ENCODE results near the gene SF3B3. TPM values are rescaled to one million over a fixed set of nuclear protein-coding genes. Genes with fewer than 3 reads are reported as not detected.

SF3B3 gene
- total RNA-seq, 1 experiment from 2014 or later: 133 TPM

DNA sequence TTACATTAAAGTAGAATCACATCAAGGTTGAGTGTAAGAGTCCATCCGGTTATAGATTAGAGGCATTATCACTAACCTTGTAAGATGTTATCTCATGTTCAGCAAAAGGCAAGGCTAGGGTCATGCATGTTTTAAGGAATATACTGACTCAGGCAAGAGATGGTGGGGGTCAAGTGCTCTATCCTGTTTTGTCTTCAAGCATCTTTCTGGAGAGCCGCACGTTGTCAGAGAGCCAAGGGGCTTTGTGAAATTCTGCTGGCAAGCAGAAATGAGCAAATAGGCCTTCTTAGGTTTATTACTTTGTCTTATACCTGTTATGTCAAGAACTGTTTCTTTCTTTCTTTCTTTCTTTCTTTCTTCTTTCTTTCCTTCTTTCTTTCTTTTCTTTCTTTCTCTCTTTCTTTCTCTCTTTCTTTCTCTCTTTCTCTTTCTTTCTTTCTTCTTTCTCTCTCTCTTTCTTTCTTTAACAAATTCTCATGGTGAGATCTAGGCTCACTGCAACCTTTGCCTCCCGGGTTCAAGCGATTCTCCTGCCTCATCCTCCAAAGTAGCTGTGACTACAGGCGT is 75.4 kb downstream of the SF3B3 start:
- no peaks in the 10 kb centered on the region for H3K36me3 ChIP-seq (ENCODE audit: low read depth, low read length)
- no peak overlapping the region for H3K4me3 ChIP-seq (ENCODE audit: low read length)
- no peaks in the 10 kb centered on the region for H4K20me1 ChIP-seq (ENCODE audit: low read length)
- no peak overlapping the region for H3K27ac ChIP-seq (ENCODE audit: low read length)
- H3K79me2 ChIP-seq (ENCODE audit: low read length): no peaks in the 10 kb centered on the region
- H3K27me3 ChIP-seq (ENCODE audit: low read length): no peaks in the 10 kb centered on the region
- CTCF ChIA-PET: no interaction called here
- H3K9me3 ChIP-seq (ENCODE audit: low read length): no peaks in the 10 kb centered on the region
- BruUV-seq (replicated peaks): no TSS peak
- DNase-seq (no peak), ATAC-seq (no peak)
- H3K4me2 ChIP-seq (ENCODE audit: low read length): no peak overlapping the region
- no peak for TF ChIP-seq EZH2 (IDR thresholded peaks at IDR 0.05; ENCODE audit: low read length, unreplicated experiment)
- no peak for TF ChIP-seq EZH2phosphoT487 (IDR thresholded peaks at IDR 0.05; ENCODE audit: borderline replicate concordance, low read length)
- no peak for TF ChIP-seq CTCF (conservative IDR thresholded peaks at IDR 0.05; ENCODE audit: low read depth, low read length)
- no peaks in the 10 kb centered on the region for H3K4me1 ChIP-seq (ENCODE audit: insufficient read depth, low read length)
- intact Hi-C loops (cut with micrococcal nuclease): no loop called here
- POLR2A ChIA-PET (ENCODE audit: unreplicated experiment): no interaction called here
- no peak overlapping the region for H2AFZ ChIP-seq (ENCODE audit: low read length)
- no peaks in the 10 kb centered on the region for H3K9me2 ChIP-seq (replicated peaks; ENCODE audit: low read length)
- no peak overlapping the region for H3K9ac ChIP-seq (ENCODE audit: low read length)
- no peaks in the 10 kb centered on the region for H3F3A ChIP-seq (ENCODE audit: low read length, unreplicated experiment)

DNA sequence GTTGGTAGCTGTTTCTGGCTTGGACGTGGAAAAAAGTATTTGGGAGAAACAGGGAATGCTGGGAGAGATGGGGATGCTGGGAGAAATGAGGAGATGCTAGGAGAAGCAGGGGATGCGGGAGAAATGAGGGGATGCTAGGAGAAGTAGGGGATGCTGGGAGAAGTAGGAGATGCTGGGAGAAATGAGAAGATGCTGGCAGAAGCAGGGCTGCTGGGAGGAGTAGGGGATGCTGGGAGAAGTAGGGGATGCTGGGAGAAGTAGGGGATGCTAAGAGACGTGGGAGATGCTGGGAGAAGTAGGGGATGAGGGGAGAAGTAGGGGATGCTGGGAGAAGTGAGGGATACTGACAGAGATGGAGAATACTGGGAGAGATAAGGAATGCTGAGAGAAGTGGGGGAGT is 77.1 kb downstream of the SF3B3 start:
- no peaks in the 10 kb centered on the region for H3F3A ChIP-seq (ENCODE audit: low read length, unreplicated experiment)
- no peak for DNase-seq
- H3K9ac ChIP-seq (ENCODE audit: low read length): no peak overlapping the region
- H3K27me3 ChIP-seq (ENCODE audit: low read length): no peaks in the 10 kb centered on the region
- H3K27ac ChIP-seq (ENCODE audit: low read length): no peak overlapping the region
- CTCF ChIA-PET: no interaction called here
- H3K9me2 ChIP-seq (replicated peaks; ENCODE audit: low read length): no peaks in the 10 kb centered on the region
- H3K36me3 ChIP-seq (ENCODE audit: low read depth, low read length): no peaks in the 10 kb centered on the region
- intact Hi-C loops (cut with micrococcal nuclease): no loop called here
- no peak for ATAC-seq
- no peak overlapping the region for H2AFZ ChIP-seq (ENCODE audit: low read length)
- TF ChIP-seq CTCF (conservative IDR thresholded peaks at IDR 0.05; ENCODE audit: low read depth, low read length) (no peak), EZH2 (IDR thresholded peaks at IDR 0.05; ENCODE audit: low read length, unreplicated experiment) (no peak), EZH2phosphoT487 (IDR thresholded peaks at IDR 0.05; ENCODE audit: borderline replicate concordance, low read length) (no peak)
- H4K20me1 ChIP-seq (ENCODE audit: low read length): no peaks in the 10 kb centered on the region
- BruUV-seq (replicated peaks): no TSS peak
- H3K79me2 ChIP-seq (ENCODE audit: low read length): no peaks in the 10 kb centered on the region
- H3K4me1 ChIP-seq (ENCODE audit: insufficient read depth, low read length): no peaks in the 10 kb centered on the region
- no peak overlapping the region for H3K4me3 ChIP-seq (ENCODE audit: low read length)
- H3K4me2 ChIP-seq (ENCODE audit: low read length): no peak overlapping the region
- no peaks in the 10 kb centered on the region for H3K9me3 ChIP-seq (ENCODE audit: low read length)
- POLR2A ChIA-PET (ENCODE audit: unreplicated experiment): no interaction called here

GRCh38 chr16:70601576-70602575 is 78.3 kb downstream of the SF3B3 start:
- H3K4me2 ChIP-seq (ENCODE audit: low read length): no peak overlapping the region
- no peaks in the 10 kb centered on the region for H3K36me3 ChIP-seq (ENCODE audit: low read depth, low read length)
- BruUV-seq (replicated peaks): no TSS peak
- H3K9me3 ChIP-seq (ENCODE audit: low read length): no peaks in the 10 kb centered on the region
- no peak for DNase-seq
- ChIA-PET CTCF (no interaction called here), POLR2A (ENCODE audit: unreplicated experiment) (interaction anchor here (0.6 kb wide), 1 partner anchor 11 kb away, joined by 6 read pairs; no protein-coding TSS in a partner anchor)
- H4K20me1 ChIP-seq (ENCODE audit: low read length): no peaks in the 10 kb centered on the region
- no peaks in the 10 kb centered on the region for H3K79me2 ChIP-seq (ENCODE audit: low read length)
- no peak overlapping the region for H3K4me3 ChIP-seq (ENCODE audit: low read length)
- no peaks in the 10 kb centered on the region for H3F3A ChIP-seq (ENCODE audit: low read length, unreplicated experiment)
- TF ChIP-seq CTCF (conservative IDR thresholded peaks at IDR 0.05; ENCODE audit: low read depth, low read length) (no peak), EZH2phosphoT487 (IDR thresholded peaks at IDR 0.05; ENCODE audit: borderline replicate concordance, low read length) (no peak), EZH2 (IDR thresholded peaks at IDR 0.05; ENCODE audit: low read length, unreplicated experiment) (no peak)
- ATAC-seq: no peak
- H3K9me2 ChIP-seq (replicated peaks; ENCODE audit: low read length): no peaks in the 10 kb centered on the region
- H3K9ac ChIP-seq (ENCODE audit: low read length): no peak overlapping the region
- no peak overlapping the region for H2AFZ ChIP-seq (ENCODE audit: low read length)
- H3K4me1 ChIP-seq (ENCODE audit: insufficient read depth, low read length): no peaks in the 10 kb centered on the region
- H3K27ac ChIP-seq (ENCODE audit: low read length): no peak overlapping the region
- no peaks in the 10 kb centered on the region for H3K27me3 ChIP-seq (ENCODE audit: low read length)
- intact Hi-C loops (cut with micrococcal nuclease): no loop called here

All from PC-3 (cell line).